ENCODE data around the gene HAPLN3. TPM values are rescaled to one million over a fixed set of nuclear protein-coding genes. Genes with fewer than 3 reads are reported as not detected.

HAPLN3 gene
- total and polyA plus RNA-seq, 2 of the 4 experiments (the other 2 are of a cell fraction), result 5.9 to 28.6 TPM

GRCh38 chr15:88844749-88845386 is 50.5 kb downstream of the HAPLN3 start:
- Histone ChIP-seq H3K9me1 (ENCODE audit: insufficient read depth, low read length) (no peaks in the 10 kb centered on the region), H2BK120ac (ENCODE audit: low read depth, low read length) (no peak overlapping the region), H3K4me1 (ENCODE audit: control insufficient read depth, insufficient read depth, low read length) (no peaks in the 10 kb centered on the region), H2AK9ac (replicated peaks; ENCODE audit: low read depth, low read length, poor library complexity) (no peak overlapping the region), H2BK20ac (ENCODE audit: low read depth, low read length) (no peak overlapping the region), H3K9ac (ENCODE audit: low read depth, low read length) (no peak overlapping the region), H3K18ac (ENCODE audit: low read depth, low read length) (no peak overlapping the region), H2BK5ac (ENCODE audit: low read depth, low read length, poor library complexity, severe bottlenecking) (no peak overlapping the region), H2AFZ (replicated peaks; ENCODE audit: low read length, poor library complexity) (no peak overlapping the region), H4K5ac (ENCODE audit: low read depth, low read length) (no peak overlapping the region), H2BK15ac (ENCODE audit: low read depth, low read length) (no peak overlapping the region), H3K79me1 (ENCODE audit: low read depth in 1 of 2, low read length in 2 of 2) (no peaks in the 10 kb centered on the region), H3K4me2 (ENCODE audit: low read depth, low read length) (no peak overlapping the region), H4K20me1 (ENCODE audit: insufficient read depth, low read length) (no peaks in the 10 kb centered on the region), H3K4me3 (ENCODE audit: insufficient read depth, low read depth, low read length) (no peak overlapping the region), H3K56ac (ENCODE audit: extremely low read depth, insufficient read depth, low read length) (no peak overlapping the region), H3K9me3 (ENCODE audit: control insufficient read depth, insufficient read depth, low read length) (no peaks in the 10 kb centered on the region), H3K4ac (ENCODE audit: low read depth, low read length) (no peak overlapping the region), H3K27ac (ENCODE audit: insufficient read depth, low read length) (no peak overlapping the region), H2AK5ac (ENCODE audit: low read depth, low read length) (no peak overlapping the region), H3K27me3 (ENCODE audit: control insufficient read depth, insufficient read depth, low read length) (peaks cover 21% of the 10 kb centered on the region), H3K23ac (ENCODE audit: low read depth, low read length) (no peak overlapping the region), H3K14ac (replicated peaks; ENCODE audit: low read depth, low read length) (no peak overlapping the region), H4K91ac (ENCODE audit: insufficient read depth, low read depth, low read length) (no peak overlapping the region), H3K36me3 (ENCODE audit: control insufficient read depth, insufficient read depth, low read length) (no peaks in the 10 kb centered on the region), H4K8ac (ENCODE audit: low read depth in 2 of 2, low read length in 2 of 2) (no peak overlapping the region)
- TF ChIP-seq RAD21 (IDR thresholded peaks at IDR 0.05; ENCODE audit: low read length), result no peak
- no peak for TF ChIP-seq ELK1 (IDR thresholded peaks at IDR 0.05; ENCODE audit: borderline replicate concordance, low read depth, low read length)
- TF ChIP-seq NFE2L2 (IDR thresholded peaks at IDR 0.05; ENCODE audit: low read depth, low read length), result no peak
- TF ChIP-seq CHD1 (IDR thresholded peaks at IDR 0.05; ENCODE audit: low read depth, low read length), result no peak
- no peak for TF ChIP-seq BHLHE40 (IDR thresholded peaks at IDR 0.05; ENCODE audit: low read depth, low read length)
- no peak for TF ChIP-seq MXI1 (IDR thresholded peaks at IDR 0.05; ENCODE audit: borderline replicate concordance, low read depth, low read length)
- no peak for TF ChIP-seq POLR2A (IDR thresholded peaks at IDR 0.05; ENCODE audit: low read depth, low read length)
- TF ChIP-seq USF2 (IDR thresholded peaks at IDR 0.05; ENCODE audit: low read depth, low read length), result no peak
- no peak for TF ChIP-seq CTCF (conservative IDR thresholded peaks at IDR 0.05; ENCODE audit: low read depth, low read length)
- TF ChIP-seq MAFK (IDR thresholded peaks at IDR 0.05; ENCODE audit: low read depth, low read length), result no peak
- TF ChIP-seq SMC3 (IDR thresholded peaks at IDR 0.05; ENCODE audit: low read depth, low read length), result no peak
- TF ChIP-seq MAZ (IDR thresholded peaks at IDR 0.05; ENCODE audit: borderline replicate concordance, low read depth, low read length), result no peak
- TF ChIP-seq CEBPB (IDR thresholded peaks at IDR 0.05; ENCODE audit: low read depth, low read length), result no peak
- TF ChIP-seq FOS (IDR thresholded peaks at IDR 0.05; ENCODE audit: low read depth, low read length), result no peak
- no peak for TF ChIP-seq RCOR1 (IDR thresholded peaks at IDR 0.05; ENCODE audit: insufficient replicate concordance, low read length)
- CTCF ChIA-PET, result no interaction called here
- no peak for ATAC-seq (ENCODE audit: low read depth)
- no peak for DNase-seq
- WGBS, 2 experiments (ENCODE audit: extremely low coverage in 2 of 2, insufficient read length in 1 of 2), result 60% methylated on average over 1 of the region's 5 CpGs; no CpG with 5 or more reads in 1 of the 2 experiments
- POLR2A ChIA-PET (ENCODE audit: unreplicated experiment), result no interaction called here
- in situ Hi-C loops (cut with MboI; ENCODE audit: low sequenced_read_pairs) (loop anchor here (25.0 kb wide), 2 partner anchors 183 to 358 kb away; no protein-coding TSS in a partner anchor), dilution Hi-C loops (cut with HindIII; ENCODE audit: low sequenced_read_pairs, unreplicated experiment) (no loop called here), intact Hi-C loops (cut with micrococcal nuclease) (no loop called here)
- no TSS peak for BruUV-seq (replicated peaks)

Data from IMR-90 (cell line).